Panc1 (cell line): ENCODE results near the gene TPRG1L. TPM values are rescaled to one million over a fixed set of nuclear protein-coding genes. Genes with fewer than 3 reads are reported as not detected.

Source experiments
- ATAC-seq: fragments of 200-7000 bp; cut with Tn5 transposase; 2 replicates; pipeline ENCODE4 v1.9.1; 2020; ENCODE audit warnings: mild to moderate bottlenecking, moderate library complexity
- BruUV-seq: library from RNA; stranded (reverse); fragments of 400-500 nt; replicated peaks from 2 replicates; lab custom pipeline; 2021; lab: Mats Ljungman, UMichigan
- CTCF ChIA-PET: fragments of 300-600 bp; sonication (Branson Sonifier 250); formaldehyde crosslinking; loops from one replicate; lab custom pipeline; 2022; ENCODE audit warnings: antibody characterized with exemption; lab: Charles Lee
- POLR2A ChIA-PET: fragments of 300-600 bp; sonication (Branson Sonifier 250); formaldehyde crosslinking; loops from one replicate; lab custom pipeline; 2022; ENCODE audit warnings: antibody characterized with exemption; lab: Charles Lee
- DNase-seq: peaks from one replicate; pipeline ENCODE4 v3.0.0-alpha.2; 2010; ENCODE audit warnings: low read depth, low spot score
- H3K27ac ChIP-seq: 2 replicates; pipeline ENCODE4 v1.5.1; 2011; ENCODE audit warnings: mild to moderate bottlenecking, low read length, inconsistent platforms
- H3K27me3 ChIP-seq: fragments of 200-500 bp; sonication (Bioruptor generic); 2 replicates; pipeline ENCODE4 v1.6.0; 2014; ENCODE audit warnings: low read length, inconsistent platforms; ENCODE audit not compliant: control insufficient read depth, insufficient read depth
- H3K36me3 ChIP-seq: fragments of 200-500 bp; sonication (Bioruptor generic); 2 replicates; pipeline ENCODE4 v1.5.1; 2014; ENCODE audit warnings: inconsistent platforms, mild to moderate bottlenecking, low read length, moderate library complexity; ENCODE audit not compliant: control insufficient read depth, insufficient read depth
- H3K4me1 ChIP-seq: 2 replicates; pipeline ENCODE4 v1.5.1; 2011; ENCODE audit warnings: inconsistent platforms, mild to moderate bottlenecking, low read length, moderate library complexity; ENCODE audit not compliant: control insufficient read depth, insufficient read depth
- H3K4me3 ChIP-seq, 2 experiments: 2 replicates each; pipeline ENCODE4 v1.5.1; 2011 to 2012; ENCODE audit warnings: low read depth in 2 of 2, low read length in 2 of 2, mild to moderate bottlenecking in 2 of 2, inconsistent platforms in 1 of 2, moderate library complexity in 1 of 2
- H3K9me3 ChIP-seq: fragments of 200-500 bp; sonication (Bioruptor generic); 2 replicates; pipeline ENCODE4 v1.5.1; 2014; ENCODE audit warnings: low read depth, mild to moderate bottlenecking, inconsistent platforms, low read length, moderate library complexity; ENCODE audit not compliant: control insufficient read depth, insufficient read depth
- POLR2AphosphoS5 ChIP-seq: IDR thresholded peaks from 2 replicates; pipeline ENCODE4 v1.6.1; 2012; ENCODE audit warnings: mild to moderate bottlenecking, low read depth, low read length, moderate library complexity
- SIN3A ChIP-seq: IDR thresholded peaks from 2 replicates; pipeline ENCODE4 v1.6.1; 2012; ENCODE audit warnings: low read depth, mild to moderate bottlenecking, low read length, moderate library complexity, borderline replicate concordance; ENCODE audit not compliant: insufficient read depth
- TCF7L2 ChIP-seq: IDR thresholded peaks from 2 replicates; pipeline ENCODE4 v1.6.1; 2011; ENCODE audit warnings: mild to moderate bottlenecking, low read depth, low read length, inconsistent platforms
- in situ Hi-C: cut with HindIII; loops from 2 replicates; pipeline ENCODE4 v1.10.0; 2016; ENCODE audit warnings: low sequenced_read_pairs, low pct_unique_long_range_greater_than_20kb
- intact Hi-C: fragments of 100-400 bp; cut with micrococcal nuclease; formaldehyde crosslinking; loops from one replicate; pipeline ENCODE4 v1.10.0; 2022; ENCODE audit not compliant: unreplicated experiment
- total RNA-seq: library from RNA; stranded (reverse); gene quantifications from one replicate; pipeline ENCODE4 v1.2.1, GENCODE V29; 2021; ENCODE audit not compliant: unreplicated experiment
- TF ChIP-seq, protein P1 (sequence below): fragments of 450-650 bp; IDR thresholded peaks from 2 replicates; pipeline ENCODE4 v1.5.1; 2017; ENCODE audit warnings: mild to moderate bottlenecking
- TF ChIP-seq, protein P2 (sequence below), 2 experiments: IDR thresholded peaks; 2 replicates each; pipeline ENCODE4 v1.6.1; 2011 to 2012; ENCODE audit warnings: low read depth in 2 of 2, control low read depth in 1 of 2, low read length in 1 of 2, mild to moderate bottlenecking in 1 of 2, moderate library complexity in 1 of 2; ENCODE audit not compliant: insufficient read depth in 1 of 2

TPRG1L gene
- total RNA-seq, 1 experiment from 2014 or later: 57.5 TPM

DNA sequence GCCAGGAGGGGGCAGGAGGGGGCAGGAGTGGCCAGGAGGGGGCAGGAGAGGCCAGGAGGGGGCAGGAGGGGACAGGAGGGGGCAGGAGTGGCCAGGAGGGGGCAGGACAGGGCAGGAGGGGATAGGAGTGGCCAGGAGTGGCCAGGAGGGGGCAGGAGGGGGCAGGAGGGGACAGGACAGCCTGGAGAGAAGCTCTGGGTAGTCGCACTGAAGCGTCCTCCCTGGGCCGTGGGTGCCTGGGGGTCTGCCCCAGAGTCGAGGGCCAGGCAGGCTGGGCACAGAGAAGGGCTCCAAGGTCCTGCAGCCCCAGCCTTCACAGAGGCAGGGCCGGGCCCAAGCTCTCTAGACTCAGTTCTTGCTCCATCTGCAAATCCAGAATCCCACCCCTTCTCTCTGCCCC is 36.4 kb upstream of the TPRG1L start:
- CTCF ChIA-PET: interaction anchor here (0.6 to 2.3 kb wide), 5 partner anchors 13 to 136 kb away, joined by 3 to 12 read pairs (median 3); no protein-coding TSS in a partner anchor
- Histone ChIP-seq H3K4me3 (no peak overlapping the region), H3K27me3 (no peaks in the 10 kb centered on the region), H3K27ac (no peak overlapping the region), H3K4me1 (peaks cover 8% of the 10 kb centered on the region), H3K9me3 (no peaks in the 10 kb centered on the region), H3K36me3 (no peaks in the 10 kb centered on the region)
- TF ChIP-seq, protein P1, sequence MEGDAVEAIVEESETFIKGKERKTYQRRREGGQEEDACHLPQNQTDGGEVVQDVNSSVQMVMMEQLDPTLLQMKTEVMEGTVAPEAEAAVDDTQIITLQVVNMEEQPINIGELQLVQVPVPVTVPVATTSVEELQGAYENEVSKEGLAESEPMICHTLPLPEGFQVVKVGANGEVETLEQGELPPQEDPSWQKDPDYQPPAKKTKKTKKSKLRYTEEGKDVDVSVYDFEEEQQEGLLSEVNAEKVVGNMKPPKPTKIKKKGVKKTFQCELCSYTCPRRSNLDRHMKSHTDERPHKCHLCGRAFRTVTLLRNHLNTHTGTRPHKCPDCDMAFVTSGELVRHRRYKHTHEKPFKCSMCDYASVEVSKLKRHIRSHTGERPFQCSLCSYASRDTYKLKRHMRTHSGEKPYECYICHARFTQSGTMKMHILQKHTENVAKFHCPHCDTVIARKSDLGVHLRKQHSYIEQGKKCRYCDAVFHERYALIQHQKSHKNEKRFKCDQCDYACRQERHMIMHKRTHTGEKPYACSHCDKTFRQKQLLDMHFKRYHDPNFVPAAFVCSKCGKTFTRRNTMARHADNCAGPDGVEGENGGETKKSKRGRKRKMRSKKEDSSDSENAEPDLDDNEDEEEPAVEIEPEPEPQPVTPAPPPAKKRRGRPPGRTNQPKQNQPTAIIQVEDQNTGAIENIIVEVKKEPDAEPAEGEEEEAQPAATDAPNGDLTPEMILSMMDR: no peak
- TF ChIP-seq SIN3A: no peak
- TF ChIP-seq, protein P2, sequence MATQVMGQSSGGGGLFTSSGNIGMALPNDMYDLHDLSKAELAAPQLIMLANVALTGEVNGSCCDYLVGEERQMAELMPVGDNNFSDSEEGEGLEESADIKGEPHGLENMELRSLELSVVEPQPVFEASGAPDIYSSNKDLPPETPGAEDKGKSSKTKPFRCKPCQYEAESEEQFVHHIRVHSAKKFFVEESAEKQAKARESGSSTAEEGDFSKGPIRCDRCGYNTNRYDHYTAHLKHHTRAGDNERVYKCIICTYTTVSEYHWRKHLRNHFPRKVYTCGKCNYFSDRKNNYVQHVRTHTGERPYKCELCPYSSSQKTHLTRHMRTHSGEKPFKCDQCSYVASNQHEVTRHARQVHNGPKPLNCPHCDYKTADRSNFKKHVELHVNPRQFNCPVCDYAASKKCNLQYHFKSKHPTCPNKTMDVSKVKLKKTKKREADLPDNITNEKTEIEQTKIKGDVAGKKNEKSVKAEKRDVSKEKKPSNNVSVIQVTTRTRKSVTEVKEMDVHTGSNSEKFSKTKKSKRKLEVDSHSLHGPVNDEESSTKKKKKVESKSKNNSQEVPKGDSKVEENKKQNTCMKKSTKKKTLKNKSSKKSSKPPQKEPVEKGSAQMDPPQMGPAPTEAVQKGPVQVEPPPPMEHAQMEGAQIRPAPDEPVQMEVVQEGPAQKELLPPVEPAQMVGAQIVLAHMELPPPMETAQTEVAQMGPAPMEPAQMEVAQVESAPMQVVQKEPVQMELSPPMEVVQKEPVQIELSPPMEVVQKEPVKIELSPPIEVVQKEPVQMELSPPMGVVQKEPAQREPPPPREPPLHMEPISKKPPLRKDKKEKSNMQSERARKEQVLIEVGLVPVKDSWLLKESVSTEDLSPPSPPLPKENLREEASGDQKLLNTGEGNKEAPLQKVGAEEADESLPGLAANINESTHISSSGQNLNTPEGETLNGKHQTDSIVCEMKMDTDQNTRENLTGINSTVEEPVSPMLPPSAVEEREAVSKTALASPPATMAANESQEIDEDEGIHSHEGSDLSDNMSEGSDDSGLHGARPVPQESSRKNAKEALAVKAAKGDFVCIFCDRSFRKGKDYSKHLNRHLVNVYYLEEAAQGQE (IDR thresholded peaks at IDR 0.05; ENCODE audit: insufficient read depth in 1 of 2, low read depth in 2 of 2, low read length in 1 of 2): no peak
- TF ChIP-seq TCF7L2: no peak
- TF ChIP-seq POLR2AphosphoS5: no peak
- POLR2A ChIA-PET: no interaction called here
- no peak for DNase-seq
- in situ Hi-C loops: no loop called here
- ATAC-seq: no peak
- BruUV-seq: no TSS peak
- intact Hi-C loops: no loop called here

DNA sequence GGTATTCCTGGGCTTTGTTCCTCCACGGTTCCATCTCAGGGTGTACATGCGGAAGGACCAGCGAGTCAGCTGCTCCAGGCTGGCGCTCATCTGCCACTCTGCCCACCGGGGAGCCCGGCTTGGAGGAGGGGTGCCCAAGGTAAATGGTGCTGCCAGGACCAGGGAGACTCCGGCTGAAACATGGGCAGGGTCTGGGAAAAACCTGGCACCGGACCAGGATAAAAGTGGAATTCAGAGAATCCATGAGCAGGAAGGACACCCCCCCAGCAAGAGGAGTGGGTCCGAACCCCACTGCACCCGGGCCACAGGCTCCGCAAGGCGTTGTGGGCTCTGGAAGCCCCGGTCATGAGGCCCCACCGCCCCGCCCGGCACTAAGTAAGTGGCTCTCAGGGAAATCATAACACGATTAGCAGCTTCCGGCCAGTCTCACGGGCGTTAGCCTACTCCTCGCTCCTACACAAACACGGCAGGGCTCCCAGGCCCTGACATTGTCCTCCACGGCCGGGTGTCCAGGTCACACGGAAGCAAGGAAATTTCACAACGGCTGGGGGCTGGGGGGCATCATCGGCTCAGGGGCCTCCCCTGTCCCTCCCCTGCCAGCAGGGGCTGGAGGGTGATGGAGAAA is 34.6 kb upstream of the TPRG1L start:
- no TSS peak for BruUV-seq
- Histone ChIP-seq H3K27me3 (no peaks in the 10 kb centered on the region), H3K4me1 (peaks cover 8% of the 10 kb centered on the region), H3K9me3 (no peaks in the 10 kb centered on the region), H3K27ac (no peak overlapping the region), H3K4me3 (no peak overlapping the region), H3K36me3 (no peaks in the 10 kb centered on the region)
- ATAC-seq (no peak), DNase-seq (no peak)
- ChIA-PET POLR2A (no interaction called here), CTCF (no interaction called here)
- in situ Hi-C loops (no loop called here), intact Hi-C loops (no loop called here)
- TF ChIP-seq, protein P1: no peak
